IPS-18a (cell line): ENCODE data around the gene SLFN13.
"Not testable (repeated sequence)": the region's sequence is repeated elsewhere in the genome, so short reads cannot be mapped to it uniquely, and the experiment has no call there.

Source experiments
- H3K27ac ChIP-seq: one replicate; pipeline ENCODE4 v1.5.1; 2013; ENCODE audit warnings: low read length
- H3K27me3 ChIP-seq: one replicate; pipeline ENCODE4 v1.6.1; 2013; ENCODE audit warnings: mild to moderate bottlenecking, low read length; ENCODE audit not compliant: control insufficient read depth, insufficient read depth
- H3K36me3 ChIP-seq: one replicate; pipeline ENCODE4 v1.6.1; 2013; ENCODE audit warnings: low read depth, low read length; ENCODE audit not compliant: control insufficient read depth
- H3K4me1 ChIP-seq: one replicate; pipeline ENCODE4 v1.6.1; 2013; ENCODE audit warnings: low read depth, low read length; ENCODE audit not compliant: control insufficient read depth
- H3K4me3 ChIP-seq: one replicate; pipeline ENCODE4 v1.5.1; 2013; ENCODE audit warnings: low read length
- H3K9ac ChIP-seq: one replicate; pipeline ENCODE4 v1.6.1; 2013; ENCODE audit warnings: mild to moderate bottlenecking, low read length, moderate library complexity
- H3K9me3 ChIP-seq: one replicate; pipeline ENCODE4 v1.6.1; 2013; ENCODE audit warnings: low read depth, low read length; ENCODE audit not compliant: control insufficient read depth

The SLFN13 gene

GRCh38 chr17:35428229-35428628 lies 20.3 kb downstream of the SLFN13 start:
- H3K9ac ChIP-seq: no peak overlapping the region

GRCh38 chr17:35423761-35424160 lies 24.8 kb downstream of the SLFN13 start:
- Histone ChIP-seq H3K36me3 (peaks cover 9% of the 10 kb centered on the region), H3K9me3 (no peaks in the 10 kb centered on the region), H3K27ac (no peak overlapping the region), H3K27me3 (no peaks in the 10 kb centered on the region), H3K9ac (no peak overlapping the region), H3K4me3 (no peak overlapping the region), H3K4me1 (peaks cover 9% of the 10 kb centered on the region)

More at GRCh38 chr17:35428229-35428628, 20.3 kb downstream of the SLFN13 start:
- peaks cover 42% of the 10 kb centered on the region for H3K4me1 ChIP-seq
- H3K4me3 ChIP-seq: no peak overlapping the region
- H3K27ac ChIP-seq: no peak overlapping the region
- peaks cover 9% of the 10 kb centered on the region for H3K27me3 ChIP-seq
- H3K9me3 ChIP-seq: no peaks in the 10 kb centered on the region
- no peaks in the 10 kb centered on the region for H3K36me3 ChIP-seq

- H3K4me1 ChIP-seq, H3K27me3 ChIP-seq, H3K4me3 ChIP-seq, H3K9ac ChIP-seq, H3K9me3 ChIP-seq, H3K27ac ChIP-seq: not testable (repeated sequence)
- H3K36me3 ChIP-seq: peaks cover 12% of the 10 kb centered on the region
Measured at GRCh38 chr17:35421069-35421468, 27.5 kb downstream of the SLFN13 start.

- Histone ChIP-seq H3K4me1 (no peaks in the 10 kb centered on the region), H3K36me3 (peaks cover 12% of the 10 kb centered on the region), H3K27ac (no peak overlapping the region), H3K9ac (no peak overlapping the region), H3K9me3 (no peaks in the 10 kb centered on the region), H3K4me3 (no peak overlapping the region), H3K27me3 (no peaks in the 10 kb centered on the region)
Measured at GRCh38 chr17:35416659-35417058, 31.9 kb downstream of the SLFN13 start.

- not testable (repeated sequence) for H3K9ac ChIP-seq, H3K9me3 ChIP-seq, H3K27me3 ChIP-seq, H3K4me3 ChIP-seq, H3K4me1 ChIP-seq, H3K27ac ChIP-seq
- H3K36me3 ChIP-seq: peaks cover 20% of the 10 kb centered on the region
Measured at GRCh38 chr17:35414707-35415106, 33.9 kb downstream of the SLFN13 start.

GRCh38 chr17:35414247-35414646 lies 34.3 kb downstream of the SLFN13 start:
- H3K4me1 ChIP-seq: no peaks in the 10 kb centered on the region
- no peaks in the 10 kb centered on the region for H3K27me3 ChIP-seq
- H3K36me3 ChIP-seq: peaks cover 21% of the 10 kb centered on the region
- no peak overlapping the region for H3K9ac ChIP-seq
- no peak overlapping the region for H3K27ac ChIP-seq
- no peaks in the 10 kb centered on the region for H3K9me3 ChIP-seq
- no peak overlapping the region for H3K4me3 ChIP-seq

GRCh38 chr17:35407531-35407930 lies 41.0 kb downstream of the SLFN13 start:
- no peak overlapping the region for H3K27ac ChIP-seq
- peaks cover 15% of the 10 kb centered on the region for H3K36me3 ChIP-seq
- no peaks in the 10 kb centered on the region for H3K9me3 ChIP-seq
- H3K27me3 ChIP-seq: no peaks in the 10 kb centered on the region
- H3K9ac ChIP-seq: no peak overlapping the region
- H3K4me1 ChIP-seq: no peaks in the 10 kb centered on the region
- H3K4me3 ChIP-seq: no peak overlapping the region

GRCh38 chr17:35406568-35406967 lies 42.0 kb downstream of the SLFN13 start:
- Histone ChIP-seq H3K27me3 (no peaks in the 10 kb centered on the region), H3K9me3 (no peaks in the 10 kb centered on the region), H3K9ac (no peak overlapping the region), H3K36me3 (peaks cover 14% of the 10 kb centered on the region), H3K4me1 (no peaks in the 10 kb centered on the region), H3K4me3 (no peak overlapping the region), H3K27ac (no peak overlapping the region)

- H3K27ac ChIP-seq: no peak overlapping the region
- H3K9ac ChIP-seq: no peak overlapping the region
- no peaks in the 10 kb centered on the region for H3K27me3 ChIP-seq
- no peaks in the 10 kb centered on the region for H3K4me1 ChIP-seq
- H3K4me3 ChIP-seq: no peak overlapping the region
- peaks cover under 1% of the 10 kb centered on the region for H3K36me3 ChIP-seq
- no peaks in the 10 kb centered on the region for H3K9me3 ChIP-seq
Measured at GRCh38 chr17:35404360-35404759, 44.2 kb downstream of the SLFN13 start.

- not testable (repeated sequence) for H3K27me3 ChIP-seq, H3K27ac ChIP-seq, H3K36me3 ChIP-seq, H3K9ac ChIP-seq, H3K9me3 ChIP-seq, H3K4me1 ChIP-seq, H3K4me3 ChIP-seq
Measured at GRCh38 chr17:35393783-35394182, 54.8 kb downstream of the SLFN13 start.

GRCh38 chr17:35390663-35391062 lies 57.9 kb downstream of the SLFN13 start:
- Histone ChIP-seq H3K27ac (no peak overlapping the region), H3K27me3 (no peaks in the 10 kb centered on the region), H3K9me3 (no peaks in the 10 kb centered on the region), H3K9ac (no peak overlapping the region), H3K4me3 (no peak overlapping the region), H3K36me3 (no peaks in the 10 kb centered on the region), H3K4me1 (no peaks in the 10 kb centered on the region)

- Histone ChIP-seq H3K4me3 (no peak overlapping the region), H3K27me3 (no peaks in the 10 kb centered on the region), H3K27ac (no peak overlapping the region), H3K4me1 (no peaks in the 10 kb centered on the region), H3K36me3 (no peaks in the 10 kb centered on the region), H3K9ac (no peak overlapping the region), H3K9me3 (no peaks in the 10 kb centered on the region)
Measured at GRCh38 chr17:35390156-35390555, 58.4 kb downstream of the SLFN13 start.
